ENCODE results near the gene MAP3K4.
"Not testable (repeated sequence)": the region's sequence is repeated elsewhere in the genome, so short reads cannot be mapped to it uniquely, and the experiment has no call there.

Gene MAP3K4

DNA sequence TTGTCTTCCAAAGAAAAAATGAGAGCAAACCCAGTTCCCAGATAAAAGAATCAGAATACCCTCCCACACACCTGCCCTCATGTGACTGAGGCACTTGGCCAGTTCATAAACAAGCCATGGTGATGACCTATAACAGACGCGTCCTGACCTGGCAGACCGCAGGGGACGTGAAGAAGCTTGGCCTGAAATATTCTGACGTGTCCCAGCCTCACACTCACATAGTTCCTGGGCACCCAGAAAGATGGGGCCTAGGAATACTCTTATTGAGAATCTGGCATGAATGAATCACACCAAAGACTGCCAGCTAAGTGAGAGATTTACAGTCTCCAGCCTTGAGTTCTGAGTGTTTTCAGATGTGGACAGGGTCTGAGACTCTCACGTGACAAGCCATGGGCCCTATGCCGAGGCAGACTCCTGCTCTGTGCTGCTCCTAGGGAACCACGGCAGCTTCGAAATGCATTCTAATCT is 17.2 kb upstream of the MAP3K4 start:
- Histone ChIP-seq H3K4me3 (ENCODE audit: low read length, poor library complexity, severe bottlenecking) (no peak overlapping the region), H2AFZ (ENCODE audit: low read length) (no peak overlapping the region), H3K9me3 (ENCODE audit: insufficient read depth, low read depth, low read length) (no peaks in the 10 kb centered on the region), H3F3A (ENCODE audit: low read depth) (no peaks in the 10 kb centered on the region), H3K79me2 (ENCODE audit: insufficient read depth, low read length) (no peaks in the 10 kb centered on the region), H4K20me1 (ENCODE audit: insufficient read depth, low read length, poor library complexity, severe bottlenecking) (no peaks in the 10 kb centered on the region), H3K9me2 (replicated peaks; ENCODE audit: low read depth, low read length) (no peaks in the 10 kb centered on the region), H3K27me3 (ENCODE audit: insufficient read depth, low read length, poor library complexity, severe bottlenecking) (no peaks in the 10 kb centered on the region), H3K4me2 (ENCODE audit: low read depth, low read length, poor library complexity, severe bottlenecking) (no peak overlapping the region), H3K9ac (ENCODE audit: low read depth, low read length, poor library complexity, severe bottlenecking) (no peak overlapping the region), H3K4me1 (ENCODE audit: insufficient read depth, low read length, poor library complexity, severe bottlenecking) (no peaks in the 10 kb centered on the region), H3K36me3 (ENCODE audit: insufficient read depth, low read length) (no peaks in the 10 kb centered on the region)
- TF ChIP-seq, protein P1, sequence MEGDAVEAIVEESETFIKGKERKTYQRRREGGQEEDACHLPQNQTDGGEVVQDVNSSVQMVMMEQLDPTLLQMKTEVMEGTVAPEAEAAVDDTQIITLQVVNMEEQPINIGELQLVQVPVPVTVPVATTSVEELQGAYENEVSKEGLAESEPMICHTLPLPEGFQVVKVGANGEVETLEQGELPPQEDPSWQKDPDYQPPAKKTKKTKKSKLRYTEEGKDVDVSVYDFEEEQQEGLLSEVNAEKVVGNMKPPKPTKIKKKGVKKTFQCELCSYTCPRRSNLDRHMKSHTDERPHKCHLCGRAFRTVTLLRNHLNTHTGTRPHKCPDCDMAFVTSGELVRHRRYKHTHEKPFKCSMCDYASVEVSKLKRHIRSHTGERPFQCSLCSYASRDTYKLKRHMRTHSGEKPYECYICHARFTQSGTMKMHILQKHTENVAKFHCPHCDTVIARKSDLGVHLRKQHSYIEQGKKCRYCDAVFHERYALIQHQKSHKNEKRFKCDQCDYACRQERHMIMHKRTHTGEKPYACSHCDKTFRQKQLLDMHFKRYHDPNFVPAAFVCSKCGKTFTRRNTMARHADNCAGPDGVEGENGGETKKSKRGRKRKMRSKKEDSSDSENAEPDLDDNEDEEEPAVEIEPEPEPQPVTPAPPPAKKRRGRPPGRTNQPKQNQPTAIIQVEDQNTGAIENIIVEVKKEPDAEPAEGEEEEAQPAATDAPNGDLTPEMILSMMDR (conservative IDR thresholded peaks at IDR 0.05; ENCODE audit: low read length), result no peak
- TF ChIP-seq EZH2phosphoT487 (IDR thresholded peaks at IDR 0.05; ENCODE audit: borderline replicate concordance), result no peak

- Histone ChIP-seq H3K27me3 (ENCODE audit: insufficient read depth, low read length, poor library complexity, severe bottlenecking) (no peaks in the 10 kb centered on the region), H4K20me1 (ENCODE audit: insufficient read depth, low read length, poor library complexity, severe bottlenecking) (no peaks in the 10 kb centered on the region), H3K9me2 (replicated peaks; ENCODE audit: low read depth, low read length) (no peaks in the 10 kb centered on the region), H3K4me1 (ENCODE audit: insufficient read depth, low read length, poor library complexity, severe bottlenecking) (no peaks in the 10 kb centered on the region), H3F3A (ENCODE audit: low read depth) (no peaks in the 10 kb centered on the region), H3K4me3 (ENCODE audit: low read length, poor library complexity, severe bottlenecking) (no peak overlapping the region), H3K36me3 (ENCODE audit: insufficient read depth, low read length) (no peaks in the 10 kb centered on the region), H3K4me2 (ENCODE audit: low read depth, low read length, poor library complexity, severe bottlenecking) (no peak overlapping the region), H3K79me2 (ENCODE audit: insufficient read depth, low read length) (no peaks in the 10 kb centered on the region), H3K9me3 (ENCODE audit: insufficient read depth, low read depth, low read length) (no peaks in the 10 kb centered on the region), H2AFZ (ENCODE audit: low read length) (no peak overlapping the region), H3K9ac (ENCODE audit: low read depth, low read length, poor library complexity, severe bottlenecking) (no peak overlapping the region)
- TF ChIP-seq EZH2phosphoT487 (IDR thresholded peaks at IDR 0.05; ENCODE audit: borderline replicate concordance), result no peak
- TF ChIP-seq, protein P1 (conservative IDR thresholded peaks at IDR 0.05; ENCODE audit: low read length), result no peak
These were observed 16.4 kb upstream of the MAP3K4 start for GRCh38 chr6:160975162-160975561.

- H3K9me3 ChIP-seq (ENCODE audit: insufficient read depth, low read depth, low read length); H4K20me1 ChIP-seq (ENCODE audit: insufficient read depth, low read length, poor library complexity, severe bottlenecking); H3K4me2 ChIP-seq (ENCODE audit: low read depth, low read length, poor library complexity, severe bottlenecking); H3K4me3 ChIP-seq (ENCODE audit: low read length, poor library complexity, severe bottlenecking); H3K27me3 ChIP-seq (ENCODE audit: insufficient read depth, low read length, poor library complexity, severe bottlenecking); H3K79me2 ChIP-seq (ENCODE audit: insufficient read depth, low read length); H3K36me3 ChIP-seq (ENCODE audit: insufficient read depth, low read length); H3F3A ChIP-seq (ENCODE audit: low read depth); H2AFZ ChIP-seq (ENCODE audit: low read length); H3K9ac ChIP-seq (ENCODE audit: low read depth, low read length, poor library complexity, severe bottlenecking); H3K9me2 ChIP-seq (replicated peaks; ENCODE audit: low read depth, low read length); H3K4me1 ChIP-seq (ENCODE audit: insufficient read depth, low read length, poor library complexity, severe bottlenecking): not testable (repeated sequence)
These were observed 15.6 kb upstream of the MAP3K4 start for GRCh38 chr6:160975961-160976360.

- Histone ChIP-seq H3F3A (ENCODE audit: low read depth) (no peaks in the 10 kb centered on the region), H3K36me3 (ENCODE audit: insufficient read depth, low read length) (no peaks in the 10 kb centered on the region), H3K9me2 (replicated peaks; ENCODE audit: low read depth, low read length) (no peaks in the 10 kb centered on the region), H3K4me2 (ENCODE audit: low read depth, low read length, poor library complexity, severe bottlenecking) (no peak overlapping the region), H3K79me2 (ENCODE audit: insufficient read depth, low read length) (no peaks in the 10 kb centered on the region), H2AFZ (ENCODE audit: low read length) (no peak overlapping the region), H3K9me3 (ENCODE audit: insufficient read depth, low read depth, low read length) (no peaks in the 10 kb centered on the region), H3K4me1 (ENCODE audit: insufficient read depth, low read length, poor library complexity, severe bottlenecking) (no peaks in the 10 kb centered on the region), H3K9ac (ENCODE audit: low read depth, low read length, poor library complexity, severe bottlenecking) (no peak overlapping the region), H3K4me3 (ENCODE audit: low read length, poor library complexity, severe bottlenecking) (no peak overlapping the region), H3K27me3 (ENCODE audit: insufficient read depth, low read length, poor library complexity, severe bottlenecking) (no peaks in the 10 kb centered on the region), H4K20me1 (ENCODE audit: insufficient read depth, low read length, poor library complexity, severe bottlenecking) (no peaks in the 10 kb centered on the region)
- no peak for TF ChIP-seq EZH2phosphoT487 (IDR thresholded peaks at IDR 0.05; ENCODE audit: borderline replicate concordance)
- TF ChIP-seq, protein P1 (conservative IDR thresholded peaks at IDR 0.05; ENCODE audit: low read length), result no peak
These were observed 13.2 kb upstream of the MAP3K4 start for GRCh38 chr6:160978141-160978901.
